Duodenal mucosa (tissue), 2 donors: ENCODE data around the gene PARD3B.

Experiments
- H3K27ac ChIP-seq: one replicate; pipeline ENCODE4 v1.7.0; 2013; ENCODE audit warnings: low read depth, low read length
- H3K27me3 ChIP-seq, 2 donors: one replicate each; pipeline ENCODE4 v1.7.0; 2013; ENCODE audit warnings: low read length in 2 of 2, control low read depth in 1 of 2; ENCODE audit not compliant: insufficient read depth in 2 of 2, control insufficient read depth in 1 of 2
- H3K36me3 ChIP-seq, 2 donors: one replicate each; pipeline ENCODE4 v1.7.0; 2013; ENCODE audit warnings: low read length in 2 of 2, control low read depth in 1 of 2; ENCODE audit not compliant: insufficient read depth in 2 of 2, control insufficient read depth in 1 of 2
- H3K4me1 ChIP-seq, 2 donors: one replicate each; pipeline ENCODE4 v1.7.0; 2013; ENCODE audit warnings: low read length in 2 of 2, control low read depth in 1 of 2; ENCODE audit not compliant: insufficient read depth in 2 of 2, control insufficient read depth in 1 of 2
- H3K4me3 ChIP-seq, 2 donors: one replicate each; pipeline ENCODE4 v1.7.0; 2013; ENCODE audit warnings: low read length in 2 of 2, low read depth in 1 of 2
- H3K9ac ChIP-seq, 2 donors: one replicate each; pipeline ENCODE4 v1.7.0; 2013; ENCODE audit warnings: low read length in 2 of 2, low read depth in 1 of 2
- H3K9me3 ChIP-seq, 2 donors: one replicate each; pipeline ENCODE4 v1.7.0; 2013; ENCODE audit warnings: low read length in 2 of 2, control low read depth in 1 of 2; ENCODE audit not compliant: control insufficient read depth in 1 of 2

The PARD3B gene

GRCh38 chr2:204944927-204945326, 399.7 kb downstream of the PARD3B start:
- peaks cover 0 to 7% of the 10 kb centered on the region in 2 donors for H3K4me1 ChIP-seq
- no peak overlapping the region for H3K9ac ChIP-seq
- H3K27ac ChIP-seq, result no peak overlapping the region
- H3K9me3 ChIP-seq, result peaks cover 0 to 13% of the 10 kb centered on the region in 2 donors
- H3K36me3 ChIP-seq, result peaks cover 0 to 3% of the 10 kb centered on the region in 2 donors
- H3K27me3 ChIP-seq, result no peaks in the 10 kb centered on the region
- no peak overlapping the region for H3K4me3 ChIP-seq

DNA sequence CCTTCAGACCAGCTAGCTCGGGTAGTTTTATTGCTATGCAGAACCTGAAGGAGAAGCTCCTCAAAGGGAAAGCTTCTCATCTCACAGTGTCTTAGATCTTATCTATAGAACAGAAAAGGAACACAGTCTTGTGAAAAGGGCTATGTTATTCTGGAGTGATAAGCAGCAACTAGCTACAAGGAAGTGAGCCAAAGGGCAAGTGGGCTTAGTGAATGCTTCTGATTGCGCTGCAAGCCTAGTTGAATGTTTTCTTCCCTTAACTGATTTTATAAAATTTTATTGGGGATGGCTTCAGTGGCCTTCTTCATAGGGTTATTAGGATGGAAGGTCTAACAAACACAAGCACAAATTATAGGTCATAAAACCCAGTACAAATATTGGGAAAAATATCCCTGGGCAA, 400.1 kb downstream of the PARD3B start:
- peaks cover 0 to 13% of the 10 kb centered on the region in 2 donors for H3K9me3 ChIP-seq
- H3K27me3 ChIP-seq, result no peaks in the 10 kb centered on the region
- no peak overlapping the region for H3K9ac ChIP-seq
- peaks cover 0 to 7% of the 10 kb centered on the region in 2 donors for H3K4me1 ChIP-seq
- H3K4me3 ChIP-seq, result no peak overlapping the region
- peaks cover 0 to 3% of the 10 kb centered on the region in 2 donors for H3K36me3 ChIP-seq
- H3K27ac ChIP-seq, result no peak overlapping the region

GRCh38 chr2:204946892-204947291, 401.6 kb downstream of the PARD3B start:
- Histone ChIP-seq H3K27ac (no peak overlapping the region), H3K36me3 (peaks cover 0 to 3% of the 10 kb centered on the region in 2 donors), H3K4me1 (peaks cover 0 to 7% of the 10 kb centered on the region in 2 donors), H3K4me3 (no peak overlapping the region), H3K9ac (no peak overlapping the region), H3K27me3 (no peaks in the 10 kb centered on the region), H3K9me3 (peaks cover 0 to 13% of the 10 kb centered on the region in 2 donors)

GRCh38 chr2:204947405-204947804, 402.1 kb downstream of the PARD3B start:
- Histone ChIP-seq H3K27me3 (no peaks in the 10 kb centered on the region), H3K9ac (no peak overlapping the region), H3K36me3 (peaks cover 0 to 3% of the 10 kb centered on the region in 2 donors), H3K4me1 (peaks cover 0 to 7% of the 10 kb centered on the region in 2 donors), H3K9me3 (peaks cover 0 to 13% of the 10 kb centered on the region in 2 donors), H3K4me3 (no peak overlapping the region), H3K27ac (no peak overlapping the region)

DNA sequence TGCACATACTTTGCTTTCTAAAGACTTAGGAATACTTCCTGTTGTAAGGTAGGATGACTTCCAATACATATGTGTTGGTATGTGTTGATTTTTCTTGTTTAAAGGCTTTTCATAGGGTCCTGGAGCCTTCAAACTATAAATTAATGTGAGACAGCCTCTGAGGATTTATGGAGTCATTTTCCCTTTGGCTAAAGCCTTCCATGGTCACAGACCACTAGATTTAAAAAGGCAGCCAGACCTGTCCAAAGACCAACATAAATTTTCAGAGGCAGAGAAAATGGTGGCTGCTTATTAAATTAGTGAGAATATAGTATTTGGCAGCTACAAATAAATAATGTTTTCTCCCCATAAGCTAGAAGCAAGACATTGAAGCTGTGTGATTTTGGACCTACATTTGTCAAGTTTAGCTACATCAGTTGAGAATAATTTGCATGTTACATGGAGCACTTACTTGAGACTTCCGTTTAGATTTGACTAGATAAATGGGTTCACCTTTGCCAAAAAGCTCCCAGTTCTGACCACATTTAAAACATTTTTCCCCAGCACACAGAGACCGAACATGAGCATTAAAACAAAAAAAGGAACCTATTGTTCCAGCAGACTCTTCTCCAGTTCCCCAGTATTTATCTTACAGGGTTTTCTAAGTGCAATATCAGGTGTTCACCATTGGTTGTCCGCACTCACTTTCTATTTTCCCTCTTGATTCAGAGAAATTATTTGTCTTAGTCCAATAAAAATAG, 402.9 kb downstream of the PARD3B start:
- H3K9me3 ChIP-seq, result peaks cover 0 to 13% of the 10 kb centered on the region in 2 donors
- H3K27me3 ChIP-seq, result no peaks in the 10 kb centered on the region
- H3K4me1 ChIP-seq, result peaks cover 0 to 7% of the 10 kb centered on the region in 2 donors
- no peak overlapping the region for H3K4me3 ChIP-seq
- H3K36me3 ChIP-seq, result peaks cover 0 to 3% of the 10 kb centered on the region in 2 donors
- H3K9ac ChIP-seq, result no peak overlapping the region
- no peak overlapping the region for H3K27ac ChIP-seq

GRCh38 chr2:204948822-204949221, 403.5 kb downstream of the PARD3B start:
- H3K9me3 ChIP-seq, result peaks cover 0 to 12% of the 10 kb centered on the region in 2 donors
- peaks cover 0 to 7% of the 10 kb centered on the region in 2 donors for H3K4me1 ChIP-seq
- H3K36me3 ChIP-seq, result peaks cover 0 to 3% of the 10 kb centered on the region in 2 donors
- H3K27ac ChIP-seq, result no peak overlapping the region
- H3K4me3 ChIP-seq, result no peak overlapping the region
- H3K9ac ChIP-seq, result no peak overlapping the region
- H3K27me3 ChIP-seq, result no peaks in the 10 kb centered on the region

DNA sequence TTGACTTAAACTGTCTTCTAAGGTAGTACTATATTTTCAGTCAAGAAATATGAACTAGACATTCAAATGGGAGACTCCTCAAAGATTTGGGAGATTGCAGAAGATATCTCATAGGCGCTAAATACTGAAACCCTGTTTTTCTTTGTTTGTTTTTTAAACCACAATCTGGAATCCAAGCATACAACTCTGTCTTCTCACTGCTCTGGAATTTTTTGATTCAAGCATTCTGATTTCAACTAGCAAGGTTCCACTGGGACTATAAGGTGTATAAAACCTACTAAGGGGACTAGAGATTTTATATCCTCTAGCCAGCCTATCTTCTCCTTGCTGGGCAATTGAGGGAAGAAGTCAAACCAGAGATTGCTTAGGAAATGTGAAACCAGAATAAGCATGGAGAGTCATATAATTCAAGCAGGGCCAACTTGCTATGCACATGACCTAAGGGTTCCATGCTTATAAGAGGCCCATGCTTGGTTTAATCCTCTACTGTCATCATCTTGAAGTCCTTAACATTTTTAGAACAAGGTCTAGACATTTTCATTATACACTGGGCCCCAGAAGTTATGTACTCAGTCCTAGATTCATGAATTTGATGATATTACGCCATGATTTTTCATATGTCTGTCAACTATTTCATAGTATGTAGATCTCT, 405.5 kb downstream of the PARD3B start:
- no peaks in the 10 kb centered on the region for H3K9me3 ChIP-seq

DNA sequence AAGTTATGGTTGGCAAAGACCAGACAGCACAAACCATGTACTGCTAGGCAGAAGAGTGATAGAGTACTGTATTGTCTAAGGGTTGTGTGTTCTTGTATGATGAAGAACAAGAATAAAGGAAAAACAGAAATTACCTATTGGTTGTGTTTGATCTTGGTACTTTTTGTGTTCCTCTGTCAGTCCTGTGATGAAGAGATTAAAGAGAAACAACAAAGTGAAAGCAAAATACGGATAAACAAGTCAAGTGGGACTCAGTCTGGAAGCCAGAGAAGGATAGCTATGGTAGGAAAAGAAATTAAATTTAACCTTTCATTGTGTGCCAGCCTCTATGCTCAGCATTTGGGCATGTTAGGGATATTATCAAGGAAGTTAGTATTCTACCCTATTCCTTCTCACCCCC, 413.1 kb downstream of the PARD3B start:
- no peak overlapping the region for H3K9ac ChIP-seq
- no peak overlapping the region for H3K4me3 ChIP-seq
- no peaks in the 10 kb centered on the region for H3K4me1 ChIP-seq
- no peaks in the 10 kb centered on the region for H3K9me3 ChIP-seq
- H3K36me3 ChIP-seq, result no peaks in the 10 kb centered on the region
- no peak overlapping the region for H3K27ac ChIP-seq
- H3K27me3 ChIP-seq, result no peaks in the 10 kb centered on the region

More for the DNA sequence above, 405.5 kb downstream of the PARD3B start:
- Histone ChIP-seq H3K4me3 (no peak overlapping the region), H3K27ac (no peak overlapping the region), H3K36me3 (no peaks in the 10 kb centered on the region), H3K27me3 (no peaks in the 10 kb centered on the region), H3K9ac (no peak overlapping the region), H3K4me1 (peaks cover 0 to 7% of the 10 kb centered on the region in 2 donors)

DNA sequence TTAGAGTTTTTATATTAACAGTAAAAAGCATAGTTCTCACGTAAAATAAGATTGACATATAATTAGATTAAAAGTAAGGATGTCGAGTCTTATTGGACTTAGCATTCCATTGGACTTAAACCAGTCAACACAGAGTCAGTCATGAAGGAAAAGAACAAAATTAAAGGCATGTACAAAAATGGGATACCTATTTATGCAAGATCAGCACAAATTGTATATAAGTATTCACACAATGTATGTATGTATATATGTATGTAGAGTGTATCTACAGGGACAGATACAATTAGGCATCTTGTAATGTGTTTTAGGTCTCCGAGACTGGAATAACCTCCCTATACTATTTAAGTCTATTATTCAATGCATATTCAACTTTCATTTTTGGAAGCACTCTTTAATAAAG, 419.1 kb downstream of the PARD3B start:
- H3K4me3 ChIP-seq, result no peak overlapping the region
- H3K9ac ChIP-seq, result no peak overlapping the region
- H3K27ac ChIP-seq, result no peak overlapping the region
- H3K4me1 ChIP-seq, result no peaks in the 10 kb centered on the region
- H3K9me3 ChIP-seq, result no peaks in the 10 kb centered on the region
- H3K36me3 ChIP-seq, result no peaks in the 10 kb centered on the region
- H3K27me3 ChIP-seq, result no peaks in the 10 kb centered on the region

- Histone ChIP-seq H3K4me1 (no peaks in the 10 kb centered on the region), H3K9ac (no peak overlapping the region), H3K9me3 (no peaks in the 10 kb centered on the region), H3K27me3 (no peaks in the 10 kb centered on the region), H3K36me3 (no peaks in the 10 kb centered on the region), H3K4me3 (no peak overlapping the region), H3K27ac (no peak overlapping the region)
Observed at GRCh38 chr2:204966245-204966644, 421.0 kb downstream of the PARD3B start.
